Endothelial cell of umbilical vein (primary cell): Measurements from ENCODE around the gene GIMAP1. TPM values are rescaled to one million over a fixed set of nuclear protein-coding genes. Genes with fewer than 3 reads are reported as not detected.

Source experiments
- BruUV-seq: library from RNA; stranded (reverse); fragments of 400-500 nt; replicated peaks from 2 replicates; lab custom pipeline; 2021; lab: Mats Ljungman, UMichigan
- CTCF ChIA-PET: fragments of 300-600, 350-600 bp; sonication (Branson Sonifier 250); formaldehyde crosslinking; loops from one replicate; lab custom pipeline; 2021; ENCODE audit warnings: antibody characterized with exemption, inconsistent platforms; lab: Charles Lee
- POLR2A ChIA-PET: fragments of 300-600, 350-600 bp; sonication (Branson Sonifier 250); formaldehyde crosslinking; loops from one replicate; lab custom pipeline; 2021; ENCODE audit warnings: antibody characterized with exemption, inconsistent platforms; lab: Charles Lee
- DNase-seq: peaks from one replicate; pipeline ENCODE4 v3.0.0-alpha.2; 2011; ENCODE audit warnings: low read depth, low spot score
- FAIRE-seq: peaks from 2 replicates; lab custom pipeline; 2011; peaks lifted over from hg19 to GRCh38; lab: Jason Lieb, UNC
- H2AFZ ChIP-seq: 2 replicates; pipeline ENCODE4 v1.6.0; 2012; ENCODE audit warnings: low read depth, low read length, control low read depth, inconsistent platforms
- H3K27ac ChIP-seq: 2 replicates; pipeline ENCODE4 v1.5.1; 2011; ENCODE audit warnings: low read depth, mild to moderate bottlenecking, control low read depth, low read length, moderate library complexity; ENCODE audit not compliant: insufficient read depth
- H3K27me3 ChIP-seq, 2 experiments: 2 replicates each; pipeline versions ENCODE4 v1.6.0 to v1.6.1; 2011; ENCODE audit warnings: low read length in 2 of 2, mixed read lengths in 1 of 2; ENCODE audit not compliant: control insufficient read depth in 2 of 2, insufficient read depth in 2 of 2
- H3K36me3 ChIP-seq, 2 experiments: 2 replicates in 1 of 2; 3 replicates in 1 of 2; pipeline ENCODE4 v1.5.1; 2011; ENCODE audit warnings: low read length in 2 of 2, mild to moderate bottlenecking in 1 of 2, moderate library complexity in 1 of 2; ENCODE audit not compliant: control insufficient read depth in 2 of 2, insufficient read depth in 2 of 2; ENCODE audit errors: extremely low read depth in 1 of 2
- H3K4me1 ChIP-seq: 3 replicates; pipeline ENCODE4 v1.5.1; 2011; ENCODE audit warnings: mild to moderate bottlenecking, low read length; ENCODE audit not compliant: control insufficient read depth, insufficient read depth; ENCODE audit errors: extremely low read depth
- H3K4me2 ChIP-seq: 2 replicates; pipeline ENCODE4 v1.6.1; 2011; ENCODE audit warnings: low read length, control low read depth, mixed read lengths; ENCODE audit not compliant: insufficient read depth
- H3K4me3 ChIP-seq, 3 experiments: fragments of 200-600 bp in 1 of 3; sonication (generic), shearing (Covaris generic) in 1 of 3; replicated peaks in 1 of 3; 2 replicates each; pipeline ENCODE4 v1.5.1; 2011 to 2016; ENCODE audit warnings: control low read depth in 3 of 3, low read length in 3 of 3, mild to moderate bottlenecking in 2 of 3, inconsistent platforms in 1 of 3, low read depth in 1 of 3, moderate library complexity in 1 of 3; ENCODE audit not compliant: insufficient read depth in 1 of 3
- H3K79me2 ChIP-seq: 2 replicates; pipeline ENCODE4 v1.6.0; 2012; ENCODE audit warnings: low read length, inconsistent platforms; ENCODE audit not compliant: control insufficient read depth, insufficient read depth
- H3K9ac ChIP-seq: replicated peaks from 2 replicates; pipeline ENCODE3; 2011; ENCODE audit warnings: low read length, control low read depth; ENCODE audit not compliant: insufficient read depth; ENCODE audit errors: extremely low read depth
- H3K9me1 ChIP-seq: replicated peaks from 3 replicates; pipeline ENCODE4 v1.6.0; 2011; ENCODE audit warnings: mild to moderate bottlenecking, low read length; ENCODE audit not compliant: control insufficient read depth, insufficient read depth; ENCODE audit errors: extremely low read depth
- H3K9me3 ChIP-seq: replicated peaks from 2 replicates; pipeline ENCODE4 v1.5.1; 2012; ENCODE audit warnings: low read length, inconsistent platforms; ENCODE audit not compliant: control insufficient read depth, insufficient read depth
- H4K20me1 ChIP-seq: replicated peaks from 2 replicates; pipeline ENCODE3; 2011; ENCODE audit warnings: mild to moderate bottlenecking, low read length; ENCODE audit not compliant: control insufficient read depth, insufficient read depth; ENCODE audit errors: extremely low read depth
- EZH2 ChIP-seq: IDR thresholded peaks from 2 replicates; pipeline ENCODE4 v1.6.1; 2012; ENCODE audit warnings: borderline replicate concordance, low read depth, mild to moderate bottlenecking, moderate library complexity, low read length, inconsistent platforms; ENCODE audit not compliant: severe bottlenecking
- FOS ChIP-seq: IDR thresholded peaks from 2 replicates; pipeline ENCODE4 v1.6.1; 2011; ENCODE audit warnings: mild to moderate bottlenecking, low read length, moderate library complexity, borderline replicate concordance; ENCODE audit not compliant: insufficient read depth
- GATA2 ChIP-seq: IDR thresholded peaks from 2 replicates; pipeline ENCODE4 v1.7.0; 2011; ENCODE audit warnings: low read depth, mild to moderate bottlenecking, moderate library complexity, mixed read lengths, low read length; ENCODE audit not compliant: insufficient read length, insufficient read depth
- JUN ChIP-seq: IDR thresholded peaks from 2 replicates; pipeline ENCODE4 v1.6.1; 2011; ENCODE audit warnings: borderline replicate concordance, low read depth; ENCODE audit not compliant: insufficient read length, insufficient read depth
- MYC ChIP-seq: IDR thresholded peaks from one replicate; pipeline ENCODE4 v1.6.1; 2011; ENCODE audit warnings: mild to moderate bottlenecking, low read depth, low read length
- POLR2A ChIP-seq: IDR thresholded peaks from 2 replicates; pipeline ENCODE4 v1.6.1; 2012; ENCODE audit warnings: low read depth, mild to moderate bottlenecking, control low read depth, low read length
- POLR2AphosphoS5 ChIP-seq: IDR thresholded peaks from 2 replicates; pipeline ENCODE4 v1.6.1; 2012; ENCODE audit warnings: low read depth, mild to moderate bottlenecking, control low read depth, low read length, moderate library complexity; ENCODE audit not compliant: insufficient read depth
- dilution Hi-C: fragments of 300-500 bp; cut with MboI; formaldehyde crosslinking; loops from one replicate; pipeline ENCODE4 v1.15.0; 2019; ENCODE audit warnings: low sequenced_read_pairs; ENCODE audit not compliant: extremely low pct_ligation_motif_present
- intact Hi-C: fragments of 100-400 bp; cut with micrococcal nuclease; formaldehyde crosslinking; loops from one replicate; pipeline ENCODE4 v1.10.0; 2022
- polyA plus RNA-seq, 4 experiments: library from polyadenylated mRNA; depleted of rRNA in 3 of 4; stranded (reverse) in 3 of 4; unstranded in 1 of 4; fragments of >200 nt; gene quantifications; 2 replicates each; pipeline versions ENCODE4 v1.2.1 to v1.2.3, GENCODE V29; 2011 to 2012; ENCODE audit warnings: missing spikeins in 1 of 4
- total RNA-seq: library from RNA; stranded (reverse); gene quantifications from 2 replicates; pipeline ENCODE4 v1.2.3, GENCODE V29; 2021
- TF ChIP-seq, protein P1 (sequence below): IDR thresholded peaks from 2 replicates; pipeline ENCODE4 v1.6.1; 2011; ENCODE audit not compliant: insufficient read depth, insufficient read length
- TF ChIP-seq, protein P2 (sequence below), 2 donors: IDR thresholded peaks; 1 replicate in 1 of 2; 2 replicates in 1 of 2; pipeline ENCODE4 v1.5.1; 2011; ENCODE audit warnings: low read length in 2 of 2, mild to moderate bottlenecking in 2 of 2, moderate library complexity in 2 of 2, control low read depth in 1 of 2, inconsistent platforms in 1 of 2, low read depth in 1 of 2; ENCODE audit not compliant: insufficient read depth in 1 of 2; ENCODE audit errors: extremely low read depth in 1 of 2

Gene GIMAP1
- total and polyA plus RNA-seq, 2 donors (not counting 3 experiments of a cell fraction or from before 2014, with no cell fraction given) = 10.0 to 11.9 TPM

DNA sequence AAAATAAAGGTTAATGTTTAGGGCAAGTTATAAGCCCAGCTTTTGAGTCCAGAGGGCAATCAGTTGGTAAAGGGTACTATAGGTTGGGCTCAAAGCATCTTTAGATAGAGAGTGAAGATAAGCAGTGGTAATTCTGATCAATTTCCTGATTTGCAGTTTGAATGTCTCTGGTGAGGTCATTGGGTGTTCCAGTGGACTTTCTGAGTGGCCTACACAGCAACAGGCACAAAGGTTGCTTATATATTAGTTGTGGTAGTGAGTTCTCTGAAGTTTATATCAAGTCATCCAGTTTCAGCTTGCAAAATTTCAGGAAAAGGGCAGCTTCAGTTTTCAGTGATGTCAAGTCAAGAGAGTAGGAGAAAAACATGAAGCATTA, 49.9 kb downstream of the GIMAP1 start:
- dilution Hi-C loops = no loop called here
- no peaks in the 10 kb centered on the region for H4K20me1 ChIP-seq
- CTCF ChIA-PET = no interaction called here
- TF ChIP-seq, protein P1, sequence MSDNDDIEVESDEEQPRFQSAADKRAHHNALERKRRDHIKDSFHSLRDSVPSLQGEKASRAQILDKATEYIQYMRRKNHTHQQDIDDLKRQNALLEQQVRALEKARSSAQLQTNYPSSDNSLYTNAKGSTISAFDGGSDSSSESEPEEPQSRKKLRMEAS = no peak
- no peak for TF ChIP-seq JUN
- TF ChIP-seq POLR2A = no peak
- no peak for TF ChIP-seq GATA2
- TF ChIP-seq, protein P2, sequence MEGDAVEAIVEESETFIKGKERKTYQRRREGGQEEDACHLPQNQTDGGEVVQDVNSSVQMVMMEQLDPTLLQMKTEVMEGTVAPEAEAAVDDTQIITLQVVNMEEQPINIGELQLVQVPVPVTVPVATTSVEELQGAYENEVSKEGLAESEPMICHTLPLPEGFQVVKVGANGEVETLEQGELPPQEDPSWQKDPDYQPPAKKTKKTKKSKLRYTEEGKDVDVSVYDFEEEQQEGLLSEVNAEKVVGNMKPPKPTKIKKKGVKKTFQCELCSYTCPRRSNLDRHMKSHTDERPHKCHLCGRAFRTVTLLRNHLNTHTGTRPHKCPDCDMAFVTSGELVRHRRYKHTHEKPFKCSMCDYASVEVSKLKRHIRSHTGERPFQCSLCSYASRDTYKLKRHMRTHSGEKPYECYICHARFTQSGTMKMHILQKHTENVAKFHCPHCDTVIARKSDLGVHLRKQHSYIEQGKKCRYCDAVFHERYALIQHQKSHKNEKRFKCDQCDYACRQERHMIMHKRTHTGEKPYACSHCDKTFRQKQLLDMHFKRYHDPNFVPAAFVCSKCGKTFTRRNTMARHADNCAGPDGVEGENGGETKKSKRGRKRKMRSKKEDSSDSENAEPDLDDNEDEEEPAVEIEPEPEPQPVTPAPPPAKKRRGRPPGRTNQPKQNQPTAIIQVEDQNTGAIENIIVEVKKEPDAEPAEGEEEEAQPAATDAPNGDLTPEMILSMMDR (IDR thresholded peaks at IDR 0.05; ENCODE audit: extremely low read depth in 1 of 2, insufficient read depth in 1 of 2, low read depth in 1 of 2, low read length in 2 of 2) = no peak
- BruUV-seq = no TSS peak
- H3K79me2 ChIP-seq = no peaks in the 10 kb centered on the region
- no peak for FAIRE-seq
- H2AFZ ChIP-seq = no peak overlapping the region
- POLR2A ChIA-PET = no interaction called here
- intact Hi-C loops = no loop called here
- H3K9me3 ChIP-seq = no peaks in the 10 kb centered on the region
- H3K27ac ChIP-seq = no peak overlapping the region
- H3K4me1 ChIP-seq = peaks cover 2% of the 10 kb centered on the region
- H3K9me1 ChIP-seq = no peaks in the 10 kb centered on the region
- H3K9ac ChIP-seq = no peak overlapping the region
- no peaks in the 10 kb centered on the region for H3K36me3 ChIP-seq
- H3K4me3 ChIP-seq = no peak overlapping the region
- no peak overlapping the region for H3K4me2 ChIP-seq
- H3K27me3 ChIP-seq = no peaks in the 10 kb centered on the region
- DNase-seq = peak; percentile 28

DNA sequence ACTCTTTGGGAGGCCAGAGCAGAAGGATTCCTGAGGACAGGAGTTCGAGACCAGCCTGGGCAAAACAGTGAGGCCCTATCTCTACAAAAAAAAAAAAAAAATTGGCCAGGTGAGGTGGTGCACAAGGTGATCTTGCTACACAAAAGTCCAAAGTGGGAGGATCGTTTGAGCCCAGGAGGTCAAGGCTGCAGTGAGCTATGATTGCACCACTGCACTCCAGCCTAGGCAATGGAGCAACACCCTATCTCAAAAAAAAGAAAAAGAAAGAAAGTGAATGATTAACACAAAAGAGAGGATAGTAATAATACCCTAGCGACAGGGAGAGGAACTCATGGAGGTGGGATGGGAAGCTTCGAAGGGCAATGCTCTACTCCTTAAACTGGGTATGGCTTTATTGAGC, 53.4 kb downstream of the GIMAP1 start:
- peaks cover 0 to 2% of the 10 kb centered on the region in 2 experiments for H3K27me3 ChIP-seq
- no peaks in the 10 kb centered on the region for H3K36me3 ChIP-seq
- no peak overlapping the region for H3K27ac ChIP-seq
- intact Hi-C loops = no loop called here
- no peak overlapping the region for H3K9ac ChIP-seq
- H3K4me2 ChIP-seq = no peak overlapping the region
- H3K4me3 ChIP-seq = no peak overlapping the region
- peaks cover 2% of the 10 kb centered on the region for H3K4me1 ChIP-seq
- TF ChIP-seq GATA2 = no peak
- no peak for TF ChIP-seq POLR2AphosphoS5
- TF ChIP-seq, protein P1 = no peak
- TF ChIP-seq MYC = no peak
- no peak for TF ChIP-seq FOS
- TF ChIP-seq EZH2 = no peak
- no peak for TF ChIP-seq JUN
- TF ChIP-seq POLR2A = no peak
- TF ChIP-seq, protein P2 (IDR thresholded peaks at IDR 0.05; ENCODE audit: extremely low read depth in 1 of 2, insufficient read depth in 1 of 2, low read depth in 1 of 2, low read length in 2 of 2) = no peak
- no peaks in the 10 kb centered on the region for H3K9me3 ChIP-seq
- DNase-seq (no peak), FAIRE-seq (no peak)
- H3K9me1 ChIP-seq = no peaks in the 10 kb centered on the region
- no TSS peak for BruUV-seq
- H4K20me1 ChIP-seq = no peaks in the 10 kb centered on the region
- dilution Hi-C loops = no loop called here
- H3K79me2 ChIP-seq = no peaks in the 10 kb centered on the region
- ChIA-PET CTCF (interaction anchor here (0.8 to 3.7 kb wide), 2 partner anchors 9 to 321 kb away, joined by 5 to 30 read pairs; no protein-coding TSS in a partner anchor), POLR2A (no interaction called here)
- no peak overlapping the region for H2AFZ ChIP-seq
